GM21360 (cell line): Measurements from ENCODE around the gene GBA3.

ENCODE experiments used
- ATAC-seq: cut with Tn5 transposase; IDR thresholded peaks from one replicate; pipeline ENCODE4 v1.9.1; 2021; ENCODE audit warnings: mild to moderate bottlenecking, moderate library complexity; ENCODE audit not compliant: unreplicated experiment

Gene GBA3

DNA sequence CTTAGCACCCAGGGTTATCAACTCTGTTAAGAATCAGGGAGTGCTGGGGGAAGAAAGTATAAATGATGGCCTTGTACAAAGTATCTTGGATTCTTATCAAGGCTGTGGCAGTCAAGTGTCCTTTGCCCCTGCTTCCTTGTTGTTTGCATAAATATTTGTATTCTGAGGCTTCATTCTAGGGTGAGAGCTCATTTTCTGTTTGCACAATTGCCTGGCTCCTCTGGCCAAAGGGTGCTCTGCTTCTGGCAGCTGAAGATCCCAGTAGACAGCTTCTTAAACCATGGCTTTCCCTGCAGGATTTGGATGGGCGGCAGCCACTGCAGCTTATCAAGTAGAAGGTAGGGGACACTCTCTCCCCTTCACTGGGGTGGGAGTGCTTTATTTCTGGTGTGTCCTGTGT is at the start of gene GBA3:
Gene GBA3, plus strand, starts transcription at position 202 of the 400 bp plus-strand sequence.
- no peak for ATAC-seq

- no peak for ATAC-seq
These were observed 48.8 kb upstream of the GBA3 start for GRCh38 chr4:22643952-22644351.

- no peak for ATAC-seq
These were observed 47.1 kb upstream of the GBA3 start for GRCh38 chr4:22645481-22646182.

GRCh38 chr4:22648996-22649395 is 43.7 kb upstream of the GBA3 start:
- ATAC-seq: no peak

- ATAC-seq: no peak
These were observed 42.0 kb upstream of the GBA3 start for GRCh38 chr4:22650771-22651170.

GRCh38 chr4:22653752-22654151 is 39.0 kb upstream of the GBA3 start:
- ATAC-seq: no peak

DNA sequence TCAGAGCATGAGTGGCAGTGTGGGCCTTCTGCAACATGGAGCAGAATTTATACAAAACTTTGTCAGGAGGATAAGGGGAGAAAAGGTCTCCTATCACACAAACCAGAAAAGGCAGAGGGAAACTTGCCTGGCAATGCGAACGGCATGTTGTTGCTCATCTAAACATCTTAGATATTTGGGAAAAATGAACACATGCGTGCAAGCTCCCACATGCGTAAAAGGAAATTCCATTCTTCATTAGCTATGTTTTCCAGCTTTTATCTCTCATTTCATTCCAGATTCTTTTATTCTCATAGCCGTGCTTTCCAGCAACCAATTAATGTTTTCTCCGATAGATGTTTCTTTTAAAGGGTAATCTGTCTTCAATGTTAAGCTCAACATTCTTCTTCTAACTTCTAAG is 31.3 kb upstream of the GBA3 start:
- ATAC-seq: no peak

GRCh38 chr4:22667332-22667940 is 25.3 kb upstream of the GBA3 start:
- no peak for ATAC-seq

GRCh38 chr4:22668301-22668700 is 24.4 kb upstream of the GBA3 start:
- no peak for ATAC-seq

DNA sequence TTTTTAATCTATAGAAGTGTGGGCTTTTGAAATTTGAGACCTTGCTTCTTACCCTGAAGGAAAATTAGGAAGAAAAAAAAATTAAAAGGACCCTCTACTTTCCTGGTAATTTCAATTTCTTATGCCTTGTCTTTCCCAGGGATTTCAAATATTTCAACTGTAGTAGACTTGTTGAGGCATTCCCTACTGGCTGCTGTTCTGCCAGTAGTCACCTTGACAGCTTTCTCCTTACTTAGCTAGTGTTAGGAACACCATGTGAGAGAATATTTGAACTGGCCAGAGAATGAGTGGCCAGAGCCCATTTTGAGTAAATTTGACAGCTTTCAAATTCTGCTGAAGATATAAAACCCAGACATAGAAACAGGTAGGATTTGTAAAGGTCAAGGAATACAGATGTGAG is 24.0 kb upstream of the GBA3 start:
- no peak for ATAC-seq

GRCh38 chr4:22670956-22671355 is 21.8 kb upstream of the GBA3 start:
- ATAC-seq: no peak

DNA sequence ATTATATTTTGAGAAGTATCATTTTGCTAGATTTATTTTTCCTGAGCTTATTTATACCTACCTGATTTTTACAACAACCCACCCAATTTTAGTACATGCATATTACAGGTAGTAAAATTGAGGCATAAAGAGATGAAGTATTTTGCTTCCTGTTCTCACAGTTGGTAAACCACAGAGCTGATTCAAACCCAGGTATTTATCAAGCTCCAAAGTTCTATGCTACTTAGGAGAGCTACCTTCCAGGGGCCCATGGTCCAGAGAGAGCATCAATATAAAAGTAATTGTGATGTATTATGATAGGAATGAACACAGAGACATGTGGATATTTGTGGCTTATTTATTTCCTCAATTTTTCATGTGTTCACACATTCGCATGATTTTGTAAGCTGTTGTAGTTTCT is 20.2 kb upstream of the GBA3 start:
- ATAC-seq: no peak

- no peak for ATAC-seq
These were observed 19.8 kb upstream of the GBA3 start for GRCh38 chr4:22672944-22673343.

- ATAC-seq: no peak
These were observed 18.0 kb upstream of the GBA3 start for GRCh38 chr4:22674700-22675099.

DNA sequence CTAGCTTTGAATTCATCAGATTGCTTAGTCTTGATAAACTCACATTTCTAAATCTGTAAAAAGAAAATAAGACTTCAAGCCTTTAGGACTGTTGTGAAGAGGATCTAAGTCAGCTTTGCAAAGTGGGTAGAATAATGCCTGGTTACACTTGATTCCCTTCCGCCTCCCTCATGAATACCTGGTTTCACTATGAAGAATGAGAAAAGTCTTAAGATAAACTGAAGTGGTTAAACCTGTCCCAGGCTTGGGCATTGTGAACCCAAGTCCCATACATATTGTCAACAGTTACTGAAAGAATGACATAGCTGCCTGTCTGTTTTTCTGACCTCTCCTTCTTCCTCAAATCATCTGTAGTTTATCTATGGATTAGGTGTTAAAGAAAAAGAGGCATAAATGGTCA is 16.7 kb upstream of the GBA3 start:
- ATAC-seq: no peak

DNA sequence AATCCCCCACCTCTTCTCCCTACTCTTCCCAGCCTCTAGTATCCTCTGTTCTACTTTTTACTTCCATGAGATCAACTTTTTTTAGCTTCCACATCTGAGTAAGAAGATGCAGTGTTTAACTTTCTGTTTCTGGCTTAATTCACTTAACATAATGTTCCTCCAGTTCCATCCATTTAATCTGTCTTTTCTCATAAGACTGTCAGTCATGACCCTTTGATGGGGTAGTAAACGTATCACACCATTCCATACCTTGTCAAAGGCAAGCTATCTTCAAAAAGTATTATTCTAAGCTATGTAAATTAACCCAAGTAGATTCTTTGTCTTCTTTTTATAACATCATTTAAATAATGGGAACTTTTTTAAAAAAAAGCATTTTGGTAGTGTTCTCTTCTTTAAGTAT is 15.0 kb upstream of the GBA3 start:
- ATAC-seq: no peak

- no peak for ATAC-seq
These were observed 13.5 kb upstream of the GBA3 start for GRCh38 chr4:22678940-22679854.

DNA sequence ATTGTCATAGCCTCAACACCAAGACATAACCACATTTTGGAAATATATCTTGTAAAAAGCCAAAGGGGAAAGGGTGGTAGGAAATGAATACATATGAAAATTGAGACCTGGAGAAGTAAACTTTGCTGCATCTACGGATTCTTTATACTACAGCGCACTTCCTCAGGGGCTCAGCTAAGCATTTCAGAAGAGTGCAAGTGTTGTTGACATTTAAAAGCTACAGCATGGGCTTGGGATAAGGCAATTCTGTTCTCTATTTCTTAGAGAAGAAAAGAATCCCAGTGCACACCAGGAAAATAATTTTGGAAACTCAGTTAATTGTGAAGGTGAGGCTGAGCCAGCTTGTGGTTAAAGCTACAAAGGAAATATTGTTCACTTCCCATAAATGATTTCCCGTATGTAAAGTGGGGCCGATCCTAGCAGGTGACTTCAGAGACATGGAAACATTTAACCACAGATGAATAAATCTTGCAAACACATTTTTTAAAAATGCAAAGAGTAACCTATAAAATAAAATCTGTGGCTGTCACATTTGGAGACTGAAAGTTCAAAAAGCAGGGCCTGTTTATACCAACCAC is 12.6 kb upstream of the GBA3 start:
- no peak for ATAC-seq

GRCh38 chr4:22683726-22684125 is 9.0 kb upstream of the GBA3 start:
- no peak for ATAC-seq

DNA sequence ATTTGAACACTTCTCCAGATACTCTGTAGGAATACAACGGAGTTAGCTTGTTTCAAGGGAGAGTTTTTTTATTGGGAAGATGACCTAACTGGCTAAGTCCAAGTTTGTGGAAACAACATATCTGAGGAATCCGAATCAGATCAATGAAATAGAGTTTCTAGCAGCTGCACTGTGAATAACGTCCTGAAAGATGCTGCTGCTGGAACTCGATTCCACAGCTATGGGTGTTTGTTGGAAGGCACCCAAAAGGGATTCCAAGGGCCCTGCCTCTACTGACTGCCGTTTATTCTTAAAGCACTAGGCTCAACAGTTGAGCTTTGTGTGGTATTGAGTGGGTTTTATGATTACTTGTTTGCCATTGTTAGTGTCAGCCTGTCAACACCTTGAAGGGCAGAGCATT is 6.6 kb upstream of the GBA3 start:
- no peak for ATAC-seq

- ATAC-seq: no peak
These were observed 4.5 kb upstream of the GBA3 start for GRCh38 chr4:22688236-22688635.
